AG09319 (cell line): ENCODE data around the gene HTRA1.
A peak's percentile ranks its signal among the peaks of the same experiment; 100 is the strongest.

Source experiments
- DNase-seq: peaks from one replicate; pipeline ENCODE4 v3.0.0-alpha.2; 2010; ENCODE audit warnings: low read depth; ENCODE audit errors: extremely low read depth
- TF ChIP-seq, protein P1 (sequence below): IDR thresholded peaks from 2 replicates; pipeline ENCODE4 v1.5.1; 2011; ENCODE audit warnings: low read depth, mild to moderate bottlenecking, inconsistent platforms, low read length, moderate library complexity

Gene HTRA1

DNA sequence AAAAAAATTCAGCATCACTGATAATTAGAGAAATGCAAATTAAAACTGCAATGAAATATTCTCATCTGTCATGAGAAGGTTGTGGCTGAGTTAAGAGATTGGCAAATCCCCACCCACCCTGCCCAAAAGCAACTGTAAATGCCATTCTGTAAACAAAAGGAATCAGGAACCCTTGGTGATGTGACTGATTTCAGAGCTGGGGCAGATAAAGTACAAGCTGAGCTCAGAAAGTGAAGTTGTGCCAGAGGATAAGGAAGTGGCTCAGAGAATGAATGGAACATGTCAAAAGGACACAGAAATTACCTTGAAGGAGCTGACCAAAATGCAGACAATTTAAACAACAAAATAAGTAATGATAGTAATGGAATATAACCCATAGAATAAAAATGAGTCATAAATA, 39.6 kb upstream of the HTRA1 start:
- no peak for DNase-seq
- TF ChIP-seq, protein P1, sequence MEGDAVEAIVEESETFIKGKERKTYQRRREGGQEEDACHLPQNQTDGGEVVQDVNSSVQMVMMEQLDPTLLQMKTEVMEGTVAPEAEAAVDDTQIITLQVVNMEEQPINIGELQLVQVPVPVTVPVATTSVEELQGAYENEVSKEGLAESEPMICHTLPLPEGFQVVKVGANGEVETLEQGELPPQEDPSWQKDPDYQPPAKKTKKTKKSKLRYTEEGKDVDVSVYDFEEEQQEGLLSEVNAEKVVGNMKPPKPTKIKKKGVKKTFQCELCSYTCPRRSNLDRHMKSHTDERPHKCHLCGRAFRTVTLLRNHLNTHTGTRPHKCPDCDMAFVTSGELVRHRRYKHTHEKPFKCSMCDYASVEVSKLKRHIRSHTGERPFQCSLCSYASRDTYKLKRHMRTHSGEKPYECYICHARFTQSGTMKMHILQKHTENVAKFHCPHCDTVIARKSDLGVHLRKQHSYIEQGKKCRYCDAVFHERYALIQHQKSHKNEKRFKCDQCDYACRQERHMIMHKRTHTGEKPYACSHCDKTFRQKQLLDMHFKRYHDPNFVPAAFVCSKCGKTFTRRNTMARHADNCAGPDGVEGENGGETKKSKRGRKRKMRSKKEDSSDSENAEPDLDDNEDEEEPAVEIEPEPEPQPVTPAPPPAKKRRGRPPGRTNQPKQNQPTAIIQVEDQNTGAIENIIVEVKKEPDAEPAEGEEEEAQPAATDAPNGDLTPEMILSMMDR: no peak

- TF ChIP-seq, protein P1: no peak
- DNase-seq: no peak
Measured at GRCh38 chr10:122422266-122422989, 38.9 kb upstream of the HTRA1 start.

GRCh38 chr10:122424059-122424458, 37.3 kb upstream of the HTRA1 start:
- no peak for DNase-seq
- TF ChIP-seq, protein P1: no peak

DNA sequence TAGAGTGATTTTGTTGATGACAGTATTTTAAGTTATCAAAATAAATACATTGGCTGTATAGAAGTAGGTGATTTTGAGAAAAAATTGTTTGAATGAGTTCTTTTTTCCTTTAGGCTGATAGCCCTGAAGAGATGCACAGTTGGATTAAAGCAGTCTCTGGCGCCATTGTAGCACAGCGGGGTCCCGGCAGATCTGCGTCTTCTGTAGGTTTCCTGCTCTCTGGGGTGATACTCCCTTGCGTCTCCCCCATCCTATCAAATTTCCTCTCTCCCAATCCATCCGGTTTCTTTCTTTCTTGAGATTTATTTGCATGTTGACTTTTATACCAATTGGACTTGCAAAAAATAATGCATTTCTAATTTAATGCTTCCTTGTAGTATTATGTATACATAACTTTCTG, 34.5 kb upstream of the HTRA1 start:
- DNase-seq: no peak
- TF ChIP-seq, protein P1: no peak

DNA sequence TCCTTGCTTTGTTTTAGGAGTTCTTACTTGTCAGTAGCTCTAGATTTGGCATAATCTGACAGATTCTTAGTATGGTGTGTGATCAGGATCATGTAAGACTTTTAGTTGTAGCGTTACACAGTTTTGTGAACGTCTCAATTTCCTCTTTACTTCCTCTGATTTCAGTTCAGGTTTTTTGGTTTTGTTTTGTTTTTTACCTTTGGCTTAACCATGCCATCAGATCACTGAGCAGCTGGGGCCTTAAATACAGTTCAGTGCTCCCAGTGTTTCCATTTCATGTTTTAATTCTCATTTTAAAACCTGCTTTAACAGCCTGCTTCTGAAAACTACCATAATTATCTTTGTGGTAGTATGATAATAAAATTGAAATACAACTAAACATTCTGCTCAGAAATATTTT, 34.1 kb upstream of the HTRA1 start:
- DNase-seq: no peak
- TF ChIP-seq, protein P1: no peak

GRCh38 chr10:122435212-122435827, 26.0 kb upstream of the HTRA1 start:
- TF ChIP-seq, protein P1: peak; percentile 42
- DNase-seq: no peak

- DNase-seq: no peak
- TF ChIP-seq, protein P1: no peak
Measured at GRCh38 chr10:122441961-122442360, 19.4 kb upstream of the HTRA1 start.
